GM21390 (cell line): ENCODE data around the gene CD8A.
"Not testable (repeated sequence)": the region's sequence is repeated elsewhere in the genome, so short reads cannot be mapped to it uniquely, and the experiment has no call there.

Source experiments
- ATAC-seq: cut with Tn5 transposase; IDR thresholded peaks from one replicate; pipeline ENCODE4 v1.9.1; 2021; ENCODE audit not compliant: unreplicated experiment

CD8A gene

DNA sequence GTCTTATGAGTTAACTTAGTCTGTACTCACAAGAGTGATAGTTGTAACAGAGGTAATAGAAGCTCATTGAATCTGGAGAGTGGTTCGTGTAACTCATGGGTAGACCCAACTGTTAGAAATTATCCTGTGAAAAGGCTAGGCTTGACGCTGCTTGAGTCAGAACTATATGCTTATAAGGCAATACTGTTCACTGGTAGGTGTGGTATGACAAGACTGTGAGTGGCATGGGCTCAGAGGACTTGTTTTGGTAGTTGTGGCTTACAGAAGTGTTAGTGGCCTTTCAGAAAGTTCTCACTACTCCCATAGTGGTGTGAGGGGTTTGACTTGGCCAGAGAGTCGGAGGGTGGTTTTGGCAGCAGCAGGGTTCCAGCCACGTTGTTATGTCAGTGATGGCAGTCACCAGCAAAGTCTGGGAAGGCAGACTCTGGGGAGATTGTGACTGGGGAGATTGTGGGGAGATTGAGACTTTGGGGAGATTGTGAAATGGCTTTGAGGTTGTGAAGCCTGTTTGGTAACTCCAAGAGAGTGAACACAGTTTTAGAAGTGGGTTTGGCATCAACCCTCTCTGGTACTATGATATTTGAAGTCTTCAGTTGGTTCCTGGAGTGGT lies 48.7 kb downstream of the CD8A start:
- ATAC-seq: not testable (repeated sequence)

DNA sequence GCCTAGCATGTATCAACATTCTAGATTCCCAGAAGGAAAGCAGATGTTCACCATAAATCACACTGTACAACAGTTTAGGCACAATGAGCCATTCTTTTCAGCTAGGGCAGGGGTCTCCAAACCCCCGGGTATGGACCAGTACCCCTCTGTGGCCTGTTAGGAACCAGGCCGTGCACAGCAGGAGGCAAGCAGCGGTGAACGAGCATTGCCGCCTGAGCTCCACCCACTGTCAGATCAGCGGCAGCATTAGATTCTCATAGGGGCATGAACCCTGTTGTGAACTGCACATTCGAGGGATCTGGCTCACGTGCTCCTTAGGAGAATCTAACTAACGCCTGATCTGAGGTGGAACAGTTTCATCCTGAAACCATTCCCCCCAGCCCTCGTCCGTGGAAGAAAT lies 50.8 kb downstream of the CD8A start:
- ATAC-seq: not testable (repeated sequence)

DNA sequence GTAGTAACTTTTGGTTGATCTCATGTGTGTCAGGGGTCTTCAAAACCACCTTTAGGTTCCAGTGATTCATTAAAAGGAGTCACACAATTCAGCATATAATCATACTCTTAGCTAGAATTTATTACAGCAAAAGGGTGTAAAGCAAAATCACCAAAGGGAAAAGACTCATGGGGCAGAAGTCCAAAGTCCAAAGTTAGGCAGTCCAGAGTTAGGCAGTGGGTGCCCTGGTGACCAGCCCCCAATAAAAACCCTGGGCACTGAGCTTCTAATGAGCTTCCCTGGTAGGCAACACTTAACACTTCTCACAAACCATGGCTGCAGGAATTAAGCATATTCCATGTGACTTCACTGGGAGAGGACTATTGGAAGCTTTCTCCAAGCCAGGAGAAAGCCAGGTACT lies 51.2 kb downstream of the CD8A start:
- ATAC-seq: not testable (repeated sequence)

DNA sequence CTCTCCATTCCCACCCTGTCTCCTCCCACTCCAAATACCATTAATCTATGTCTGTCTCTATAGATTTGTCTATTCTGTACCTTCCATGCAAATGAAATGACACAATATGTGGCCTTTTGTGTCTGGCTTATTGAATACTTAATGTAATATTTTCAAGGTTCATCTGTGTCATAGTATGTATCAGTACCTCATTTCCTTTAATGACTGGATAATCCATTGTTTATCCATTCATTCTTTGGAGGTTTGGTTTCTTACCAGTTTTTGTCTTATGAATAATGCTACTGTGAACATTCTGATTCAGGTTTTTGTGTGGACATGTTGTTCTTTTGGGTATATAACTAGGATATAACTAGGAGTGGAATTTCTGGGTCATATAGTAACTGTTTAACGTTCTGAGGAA lies 55.8 kb downstream of the CD8A start:
- not testable (repeated sequence) for ATAC-seq
